H1 (cell line): ENCODE results near the gene SUSD6. TPM values are rescaled to one million over a fixed set of nuclear protein-coding genes. Genes with fewer than 3 reads are reported as not detected.

Experiments used
- CHD7 ChIP-seq: fragments of 300-600 bp; sonication (generic); IDR thresholded peaks from 2 replicates; pipeline ENCODE4 v1.7.1; 2012; ENCODE audit warnings: low read length, moderate library complexity, mild to moderate bottlenecking, inconsistent platforms; ENCODE audit not compliant: insufficient replicate concordance
- GABPA ChIP-seq: IDR thresholded peaks from 2 replicates; pipeline ENCODE4 v1.6.1; 2011; ENCODE audit warnings: mild to moderate bottlenecking, low read length, moderate library complexity, borderline replicate concordance; ENCODE audit not compliant: insufficient read depth
- GTF2F1 ChIP-seq: IDR thresholded peaks from 2 replicates; pipeline ENCODE4 v1.6.1; 2012; ENCODE audit warnings: low read depth, low read length, improper control_type of control experiment, borderline replicate concordance
- MAX ChIP-seq: IDR thresholded peaks from 2 replicates; pipeline ENCODE4 v1.6.1; 2012; ENCODE audit warnings: inconsistent platforms
- SRF ChIP-seq: IDR thresholded peaks from 2 replicates; pipeline ENCODE4 v1.6.1; 2011; ENCODE audit warnings: mild to moderate bottlenecking, low read depth, low read length, moderate library complexity
- TBP ChIP-seq: IDR thresholded peaks from 2 replicates; pipeline ENCODE4 v1.6.1; 2011; ENCODE audit warnings: low read depth, low read length, improper control_type of control experiment
- polyA plus RNA-seq, 7 experiments: library from polyadenylated mRNA; depleted of rRNA in 3 of 7; stranded (reverse) in 5 of 7; unstranded in 2 of 7; fragments of >200 nt in 5 of 7; fragments of 200-250 nt in 2 of 7; gene quantifications; 1 replicate in 5 of 7; 2 replicates in 1 of 7; 4 replicates in 1 of 7; pipeline versions ENCODE4 v1.2.1 to v1.2.3, GENCODE V29; 2011 to 2013; ENCODE audit warnings: missing spikeins in 2 of 7, mixed read lengths in 2 of 7
- total RNA-seq: library from RNA; stranded (reverse); fragmentation: NEBNext Ultra II Directional; extraction: Animal tissue kit (Norgen Biotek cat#: 25700); gene quantifications from 2 replicates; pipeline ENCODE4 v1.2.1, GENCODE V29; 2021
- TF ChIP-seq, protein P1 (sequence below): IDR thresholded peaks from 2 replicates; pipeline ENCODE4 v1.6.1; 2011; ENCODE audit warnings: low read depth, mild to moderate bottlenecking, low read length; ENCODE audit not compliant: insufficient read depth

Gene SUSD6
- total and polyA plus RNA-seq, 2 of the 8 experiments (the other 6 are each of a cell fraction or from before 2014, with no cell fraction given): 3.0 to 3.8 TPM

DNA sequence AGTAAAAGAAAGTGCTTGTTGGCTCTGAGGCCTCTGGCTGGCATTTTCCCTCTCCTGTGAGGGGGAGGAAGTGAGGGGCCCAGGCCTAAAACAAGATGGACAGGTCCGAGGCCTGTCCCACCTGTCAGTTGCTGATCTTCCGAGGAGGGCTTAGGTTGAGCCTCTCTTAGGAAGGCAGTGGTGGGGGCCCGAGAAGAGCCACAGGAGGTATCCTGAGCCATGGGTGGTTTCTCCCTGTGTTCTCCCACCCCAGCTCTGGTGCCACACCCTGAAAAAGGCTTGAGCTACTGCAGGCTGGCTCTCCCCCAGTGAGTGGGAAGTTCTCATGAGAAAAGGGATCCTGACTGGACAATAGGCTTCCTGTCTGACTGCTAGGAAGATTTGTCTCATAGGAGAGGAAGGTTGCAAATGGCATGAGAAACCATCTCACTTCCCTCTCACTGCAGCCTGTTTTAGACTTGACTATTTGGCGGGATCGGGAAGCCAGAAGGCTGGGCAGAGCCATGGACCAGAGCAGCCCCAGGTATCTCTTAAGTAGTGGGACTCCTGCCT lies 83.4 kb downstream of the SUSD6 start (continued):
- TF ChIP-seq CHD7 (no peak), SRF (no peak), GABPA (no peak), GTF2F1 (no peak), TBP (no peak), MAX (no peak)
- TF ChIP-seq, protein P1, sequence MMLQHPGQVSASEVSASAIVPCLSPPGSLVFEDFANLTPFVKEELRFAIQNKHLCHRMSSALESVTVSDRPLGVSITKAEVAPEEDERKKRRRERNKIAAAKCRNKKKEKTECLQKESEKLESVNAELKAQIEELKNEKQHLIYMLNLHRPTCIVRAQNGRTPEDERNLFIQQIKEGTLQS: no peak
